K562 (cell line): ENCODE measurements around the gene MBD6. TPM values are rescaled to one million over a fixed set of nuclear protein-coding genes. Genes with fewer than 3 reads are reported as not detected.

ENCODE experiments used
- ATAC-seq: fragments of 200-7000 bp; cut with Tn5 transposase; 3 replicates; pipeline ENCODE4 v1.9.1; 2020; ENCODE audit warnings: moderate library complexity
- BruUV-seq: library from RNA; stranded (reverse); fragments of 400-500 nt; replicated peaks from 2 replicates; lab custom pipeline; 2021; lab: Mats Ljungman, UMichigan
- CTCF ChIA-PET: fragments of 300-600 bp; formaldehyde crosslinking; extraction: SDS; loops from one replicate; lab custom pipeline; 2021; ENCODE audit warnings: low intra/inter-chr PET ratio; lab: Yijun Ruan, JAX
- POLR2A ChIA-PET: fragments of 300-600, 350-650 bp; sonication (Branson Sonifier 250); formaldehyde crosslinking; extraction: SDS; loops from one replicate; lab custom pipeline; 2021; ENCODE audit warnings: antibody characterized with exemption, inconsistent platforms; lab: Yijun Ruan, JAX
- DNase-seq, 4 experiments: peaks; one replicate each; pipeline versions ENCODE4 v3.0.0 to v3.0.0-alpha.2; 2011 to 2018; ENCODE audit warnings: low spot score in 3 of 4, mixed read lengths in 3 of 4; ENCODE audit errors: extremely low read depth in 1 of 4
- FAIRE-seq: peaks from 2 replicates; lab custom pipeline; 2011; peaks lifted over from hg19 to GRCh38; lab: Jason Lieb, UNC
- H2AFZ ChIP-seq: 2 replicates; pipeline ENCODE4 v1.6.0; 2011; ENCODE audit warnings: low read depth, low read length, control low read depth, inconsistent platforms
- H3K27ac ChIP-seq: fragments of 200-600 bp; 3 replicates; pipeline ENCODE4 v1.8.0; 2011; ENCODE audit warnings: low read depth, mild to moderate bottlenecking, control low read depth, inconsistent platforms, low read length, moderate library complexity, mixed read lengths; ENCODE audit errors: extremely low read depth
- H3K27me3 ChIP-seq, 2 experiments: fragments of 300-600 bp in 1 of 2; 2 replicates in 1 of 2; 3 replicates in 1 of 2; pipeline versions ENCODE4 v1.6.0 to v1.8.0; 2011; ENCODE audit warnings: inconsistent platforms in 2 of 2, low read length in 2 of 2, mild to moderate bottlenecking in 1 of 2, mixed read lengths in 1 of 2, moderate library complexity in 1 of 2; ENCODE audit not compliant: control insufficient read depth in 2 of 2, insufficient read depth in 2 of 2
- H3K36me3 ChIP-seq: fragments of 300-600 bp; 3 replicates; pipeline ENCODE4 v1.8.0; 2011; ENCODE audit warnings: mild to moderate bottlenecking, low read length, inconsistent platforms; ENCODE audit not compliant: control insufficient read depth, insufficient read depth
- H3K4me1 ChIP-seq, 2 experiments: fragments of 200-600 bp in 1 of 2; replicated peaks in 1 of 2; 2 replicates in 1 of 2; 3 replicates in 1 of 2; pipeline versions ENCODE4 v1.5.1 to v1.8.0; 2011; ENCODE audit warnings: inconsistent platforms in 2 of 2, low read length in 2 of 2, mild to moderate bottlenecking in 1 of 2, mixed read lengths in 1 of 2, moderate library complexity in 1 of 2; ENCODE audit not compliant: control insufficient read depth in 2 of 2, insufficient read depth in 2 of 2
- H3K4me2 ChIP-seq: 2 replicates; pipeline ENCODE4 v1.6.1; 2011; ENCODE audit warnings: low read length, control low read depth, inconsistent platforms, mixed read lengths; ENCODE audit not compliant: insufficient read depth
- H3K4me3 ChIP-seq: fragments of 200-600 bp; sonication (generic), shearing (Covaris generic); 2 replicates; pipeline ENCODE4 v1.5.1; 2016; ENCODE audit warnings: control low read depth, inconsistent platforms
- H3K79me2 ChIP-seq: fragments of 200-600 bp; 3 replicates; pipeline ENCODE4 v1.8.0; 2011; ENCODE audit warnings: low read length, inconsistent platforms; ENCODE audit not compliant: control insufficient read depth, insufficient read depth
- H3K9ac ChIP-seq, 2 experiments: 2 replicates each; pipeline versions ENCODE4 v1.6.0 to v1.6.1; 2011; ENCODE audit warnings: low read depth in 2 of 2, low read length in 2 of 2, control low read depth in 1 of 2, inconsistent platforms in 1 of 2, mild to moderate bottlenecking in 1 of 2, mixed read lengths in 1 of 2; ENCODE audit not compliant: insufficient read depth in 1 of 2
- H3K9me1 ChIP-seq: one replicate; pipeline ENCODE4 v1.6.0; 2011; ENCODE audit warnings: inconsistent platforms, mild to moderate bottlenecking, low read length, moderate library complexity; ENCODE audit not compliant: control insufficient read depth, insufficient read depth
- H3K9me3 ChIP-seq: replicated peaks from 2 replicates; pipeline ENCODE4 v1.5.1; 2011; ENCODE audit warnings: low read depth, low read length, inconsistent platforms; ENCODE audit not compliant: control insufficient read depth, insufficient read depth
- H4K20me1 ChIP-seq: replicated peaks from 2 replicates; pipeline ENCODE4 v1.6.1; 2011; ENCODE audit warnings: low read length, inconsistent platforms, mixed read lengths; ENCODE audit not compliant: control insufficient read depth, insufficient read depth
- CEBPB ChIP-seq: fragments of 450-650 bp; IDR thresholded peaks from 2 replicates; pipeline ENCODE4 v1.6.1; 2016; ENCODE audit warnings: missing genetic modification characterization, missing compliant biosample characterization
- FOS ChIP-seq: IDR thresholded peaks from 3 replicates; pipeline ENCODE4 v1.6.1; 2011; ENCODE audit not compliant: insufficient read length; ENCODE audit errors: extremely low read depth
- FOSL1 ChIP-seq: fragments of 200-800 bp; sonication (Bioruptor generic); conservative IDR thresholded peaks from 2 replicates; pipeline ENCODE4 v1.6.1; 2016; ENCODE audit warnings: missing genetic modification characterization, missing compliant biosample characterization
- HDGF ChIP-seq: fragments of 450-650 bp; IDR thresholded peaks from 2 replicates; pipeline ENCODE4 v1.6.1; 2016
- MTA3 ChIP-seq: fragments of 450-650 bp; formaldehyde crosslinking; IDR thresholded peaks from 2 replicates; pipeline ENCODE4 v1.6.1; 2017; ENCODE audit warnings: mild to moderate bottlenecking, borderline replicate concordance
- NBN ChIP-seq: fragments of 450-650 bp; IDR thresholded peaks from 2 replicates; pipeline ENCODE4 v1.6.1; 2016; ENCODE audit warnings: low read depth, mild to moderate bottlenecking
- NELFE ChIP-seq: IDR thresholded peaks from 2 replicates; pipeline ENCODE4 v1.6.1; 2011; ENCODE audit warnings: mild to moderate bottlenecking; ENCODE audit not compliant: insufficient read depth, insufficient read length
- SAP30 ChIP-seq: fragments of 200-600 bp; sonication (generic); IDR thresholded peaks from 2 replicates; pipeline ENCODE4 v1.6.1; 2012; ENCODE audit warnings: borderline replicate concordance, low read depth, mild to moderate bottlenecking, moderate library complexity, low read length, control low read depth, inconsistent platforms; ENCODE audit not compliant: insufficient read depth, poor library complexity, severe bottlenecking
- SMARCA4 ChIP-seq: fragments of 450-650 bp; IDR thresholded peaks from 2 replicates; pipeline ENCODE4 v1.6.1; 2016
- SP1 ChIP-seq: sonication (generic); formaldehyde crosslinking; IDR thresholded peaks from 2 replicates; pipeline ENCODE4 v1.8.1; 2022; ENCODE audit warnings: mild to moderate bottlenecking, missing genetic modification reagents
- SP2 ChIP-seq: IDR thresholded peaks from 2 replicates; pipeline ENCODE4 v1.6.1; 2011; ENCODE audit warnings: mild to moderate bottlenecking, low read depth, low read length, moderate library complexity; ENCODE audit not compliant: poor library complexity, severe bottlenecking; ENCODE audit errors: extremely low read depth
- XRCC5 ChIP-seq: fragments of 200-400 bp; formaldehyde crosslinking; IDR thresholded peaks from 2 replicates; pipeline ENCODE4 v1.6.1; 2017; ENCODE audit warnings: low read depth, mild to moderate bottlenecking, low read length
- ZNF274 ChIP-seq: IDR thresholded peaks from 2 replicates; pipeline ENCODE4 v1.6.1; 2011; ENCODE audit warnings: low read depth, mild to moderate bottlenecking, low read length, moderate library complexity, borderline replicate concordance
- ZNF561 ChIP-seq: fragments of 450-650 bp; formaldehyde crosslinking; conservative IDR thresholded peaks from 2 replicates; pipeline ENCODE4 v1.4.0; 2020; ENCODE audit warnings: mild to moderate bottlenecking, moderate library complexity
- WGBS: fragments of 100-300 bp; shearing (Covaris generic); methylation state at CpG from one replicate; pipeline ENCODE4 v1.1.6; 2016; ENCODE audit warnings: low coverage, mixed read lengths; ENCODE audit not compliant: insufficient coverage; ENCODE audit errors: missing lambda C conversion rate; 5-methylcytosine and 5-hydroxymethylcytosine counted together
- in situ Hi-C: fragments of 300-500 bp; cut with MboI; formaldehyde crosslinking; loops from 4 replicates; pipeline ENCODE4 v1.15.0; 2018; ENCODE audit warnings: inconsistent platforms, mixed read lengths
- intact Hi-C: fragments of 100-400 bp; cut with micrococcal nuclease; formaldehyde crosslinking; loops from 2 replicates; pipeline ENCODE4 v1.14.2; 2022
- polyA plus RNA-seq, 8 experiments: library from polyadenylated mRNA; depleted of rRNA in 4 of 8; stranded (reverse) in 5 of 8; unstranded in 3 of 8; fragments of >200 nt; fragmentation: Nextera tagmentation in 2 of 8; fragmentation: Illumina TruSeq in 1 of 8; extraction: Ambion mirVana in 2 of 8; extraction: Trizol in 1 of 8; gene quantifications; 2 replicates each; pipeline versions ENCODE4 v1.2.1 to v1.2.3, GENCODE V29; 2011 to 2014; ENCODE audit warnings: inconsistent platforms in 1 of 8, missing spikeins in 1 of 8
- total RNA-seq, 7 experiments: library from RNA; depleted of rRNA in 6 of 7; stranded (reverse); fragments of >200 nt in 6 of 7; fragmentation: Illumina TruSeq in 2 of 7; extraction: Trizol in 2 of 7; gene quantifications; 2 replicates each; pipeline versions ENCODE4 v1.2.1 to v1.2.3, GENCODE V29; 2011 to 2021; ENCODE audit warnings: low replicate concordance in 1 of 7
- TF ChIP-seq, protein P1 (sequence below): fragments of 200-800 bp; sonication (Bioruptor generic); IDR thresholded peaks from 2 replicates; pipeline ENCODE4 v1.6.1; 2017; ENCODE audit warnings: missing genetic modification characterization, missing compliant biosample characterization
- TF ChIP-seq, protein P2 (sequence below): IDR thresholded peaks from 2 replicates; pipeline ENCODE4 v1.6.1; 2012; ENCODE audit warnings: low read depth, low read length, improper control_type of control experiment, borderline replicate concordance

Gene MBD6
- total and polyA plus RNA-seq, 9 of the 15 experiments (the other 6 are each of a cell fraction or from before 2014, with no cell fraction given) = 2.0 to 54.8 (median 3.8) TPM

DNA sequence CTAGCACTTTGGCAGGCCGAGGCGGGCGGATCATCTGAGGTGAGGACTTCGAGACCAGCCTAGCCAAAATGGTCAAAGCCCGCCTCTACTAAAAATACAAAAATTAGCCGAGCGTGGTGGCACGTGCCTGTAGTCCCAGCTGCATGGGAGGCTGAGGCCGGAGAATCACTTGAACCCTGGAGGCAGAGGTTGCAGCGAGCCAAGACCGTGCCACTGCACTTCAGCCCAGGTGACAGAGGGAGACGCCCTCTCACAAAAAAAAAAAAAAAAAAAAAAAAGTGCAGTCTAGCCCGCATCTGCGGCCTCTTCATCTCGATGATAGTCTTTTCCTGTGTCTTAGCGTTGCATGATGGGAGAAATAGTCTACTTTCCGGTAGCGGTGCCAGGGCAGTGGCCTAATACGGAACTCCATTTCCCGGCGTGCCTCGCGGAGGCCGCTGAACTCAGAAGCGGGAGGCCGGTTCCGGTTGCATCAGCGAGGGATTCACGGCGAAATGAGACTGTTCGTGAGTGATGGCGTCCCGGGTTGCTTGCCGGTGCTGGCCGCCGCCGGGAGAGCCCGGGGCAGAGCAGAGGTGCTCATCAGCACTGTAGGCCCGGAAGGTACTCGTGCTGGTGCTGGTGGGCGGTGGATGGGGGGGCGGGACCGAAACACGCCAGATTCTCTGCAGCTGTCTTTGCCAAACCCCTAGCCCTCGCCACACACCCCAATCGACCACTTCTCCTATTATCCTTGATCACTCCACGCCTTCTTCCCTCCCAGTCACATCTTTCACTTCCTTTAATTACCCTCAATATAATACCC, 34.8 kb upstream of the MBD6 start, which contains the start of gene MARS1:
TSS of gene MARS1 (plus strand) at position 472 of the 805 bp plus-strand sequence. CDS start at position 495, 23 bp downstream.
- no TSS peak for BruUV-seq
- FAIRE-seq (peak; percentile 88), DNase-seq (peak; percentile 80 to 98 (median 86)), ATAC-seq (peak; percentile 96)
- Histone ChIP-seq H3K9me3 (no peaks in the 10 kb centered on the region), H3K4me3 (peak within 1 kb of the TSS; percentile 83), H3K4me1 (peaks cover 7 to 15% of the 10 kb centered on the region in 2 experiments), H2AFZ (peak within 1 kb of the TSS; percentile 88), H3K27me3 (no peaks in the 10 kb centered on the region), H3K36me3 (peaks cover 42% of the 10 kb centered on the region), H3K9ac (peak within 1 kb of the TSS; percentile 99), H4K20me1 (0 out of 2 replicates have a peak, but pooled peaks cover 2% of the 10 kb centered on the region), H3K4me2 (peak within 1 kb of the TSS; percentile 98), H3K9me1 (peaks cover 3% of the 10 kb centered on the region), H3K79me2 (peaks cover 35% of the 10 kb centered on the region), H3K27ac (peak within 1 kb of the TSS; percentile 92)
- in situ Hi-C loops = no loop called here
- CTCF ChIA-PET = no interaction called here
- POLR2A ChIA-PET = interaction anchor here (0.6 to 2.1 kb wide), 6 partner anchors 11 to 261 kb away, joined by 3 to 7 read pairs (median 3); no protein-coding TSS in a partner anchor
- 7% methylated on average over 45 of the region's 47 CpGs for WGBS
- intact Hi-C loops = loop anchor here (2.0 to 5.0 kb wide), 2 partner anchors 29 to 35 kb away; partner anchors contain the start of genes DDIT3, GLI1 and MBD6
- TF ChIP-seq HDGF (0 out of 2 replicates have a peak, but pooled peaks have one; percentile 54), SAP30 (peak; percentile 84), MTA3 (0 out of 2 replicates have a peak, but pooled peaks have one; percentile 41), NBN (0 out of 2 replicates have a peak, but pooled peaks have one; percentile 15), CEBPB (peak; percentile 92), SP1 (peak; percentile 52; the same call in 1 of the 2 replicates), FOS (no peak), SMARCA4 (peak; percentile 49; the same call in 1 of the 2 replicates), XRCC5 (peak; percentile 82; the same call in 1 of the 2 replicates), ZNF561 (no peak), SP2 (peak; percentile 75), NELFE (no peak), FOSL1 (tag) (peak; percentile 56; the same call in 1 of the 2 replicates), ZNF274 (no peak)
- TF ChIP-seq, protein P1, sequence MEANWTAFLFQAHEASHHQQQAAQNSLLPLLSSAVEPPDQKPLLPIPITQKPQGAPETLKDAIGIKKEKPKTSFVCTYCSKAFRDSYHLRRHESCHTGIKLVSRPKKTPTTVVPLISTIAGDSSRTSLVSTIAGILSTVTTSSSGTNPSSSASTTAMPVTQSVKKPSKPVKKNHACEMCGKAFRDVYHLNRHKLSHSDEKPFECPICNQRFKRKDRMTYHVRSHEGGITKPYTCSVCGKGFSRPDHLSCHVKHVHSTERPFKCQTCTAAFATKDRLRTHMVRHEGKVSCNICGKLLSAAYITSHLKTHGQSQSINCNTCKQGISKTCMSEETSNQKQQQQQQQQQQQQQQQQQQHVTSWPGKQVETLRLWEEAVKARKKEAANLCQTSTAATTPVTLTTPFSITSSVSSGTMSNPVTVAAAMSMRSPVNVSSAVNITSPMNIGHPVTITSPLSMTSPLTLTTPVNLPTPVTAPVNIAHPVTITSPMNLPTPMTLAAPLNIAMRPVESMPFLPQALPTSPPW (CRISPR knock-in tag) = peak; percentile 70
- TF ChIP-seq, protein P2, sequence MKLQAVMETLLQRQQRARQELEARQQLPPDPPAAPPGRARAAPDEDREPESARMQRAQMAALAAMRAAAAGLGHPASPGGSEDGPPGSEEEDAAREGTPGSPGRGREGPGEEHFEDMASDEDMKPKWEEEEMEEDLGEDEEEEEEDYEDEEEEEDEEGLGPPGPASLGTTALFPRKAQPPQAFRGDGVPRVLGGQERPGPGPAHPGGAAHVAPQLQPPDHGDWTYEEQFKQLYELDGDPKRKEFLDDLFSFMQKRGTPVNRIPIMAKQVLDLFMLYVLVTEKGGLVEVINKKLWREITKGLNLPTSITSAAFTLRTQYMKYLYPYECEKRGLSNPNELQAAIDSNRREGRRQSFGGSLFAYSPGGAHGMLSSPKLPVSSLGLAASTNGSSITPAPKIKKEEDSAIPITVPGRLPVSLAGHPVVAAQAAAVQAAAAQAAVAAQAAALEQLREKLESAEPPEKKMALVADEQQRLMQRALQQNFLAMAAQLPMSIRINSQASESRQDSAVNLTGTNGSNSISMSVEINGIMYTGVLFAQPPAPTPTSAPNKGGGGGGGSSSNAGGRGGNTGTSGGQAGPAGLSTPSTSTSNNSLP = no peak
